ENCODE measurements around the gene DYNLL1.
"Not testable (repeated sequence)": the region's sequence is repeated elsewhere in the genome, so short reads cannot be mapped to it uniquely, and the experiment has no call there.

The DYNLL1 gene
- total RNA-seq: 38.9 to 40.5 reads per million in 2 donors

- DNase-seq: peak; percentile 98
Observed at GRCh38 chr12:120495731-120496412, at the start of gene DYNLL1. Gene DYNLL1 (plus strand): TSS chr12:120496113. CDS start chr12:120496422, 309 bp downstream.

GRCh38 chr12:120446844-120447178 lies 49.1 kb upstream of the DYNLL1 start:
- not testable (repeated sequence) for DNase-seq

DNA sequence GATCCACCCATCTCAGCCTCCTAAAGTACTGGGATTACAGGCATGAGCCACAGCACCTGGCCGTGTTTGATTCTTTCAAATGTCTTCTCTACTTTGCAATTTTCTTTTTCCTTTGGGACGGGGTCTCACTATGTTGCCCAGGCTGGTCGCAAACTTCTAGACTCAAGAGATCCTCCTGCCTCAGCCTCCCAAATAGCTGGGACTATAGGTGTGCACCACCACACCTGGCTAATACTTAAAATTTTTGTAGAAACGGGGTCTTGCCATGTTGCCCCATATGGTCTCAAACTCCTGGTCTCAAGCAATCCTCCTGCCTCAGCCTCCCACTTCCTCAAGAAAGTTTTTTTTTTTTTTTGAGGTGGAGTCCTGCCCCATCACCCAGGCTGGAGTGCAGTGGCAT lies 47.9 kb upstream of the DYNLL1 start:
- DNase-seq: no peak

DNA sequence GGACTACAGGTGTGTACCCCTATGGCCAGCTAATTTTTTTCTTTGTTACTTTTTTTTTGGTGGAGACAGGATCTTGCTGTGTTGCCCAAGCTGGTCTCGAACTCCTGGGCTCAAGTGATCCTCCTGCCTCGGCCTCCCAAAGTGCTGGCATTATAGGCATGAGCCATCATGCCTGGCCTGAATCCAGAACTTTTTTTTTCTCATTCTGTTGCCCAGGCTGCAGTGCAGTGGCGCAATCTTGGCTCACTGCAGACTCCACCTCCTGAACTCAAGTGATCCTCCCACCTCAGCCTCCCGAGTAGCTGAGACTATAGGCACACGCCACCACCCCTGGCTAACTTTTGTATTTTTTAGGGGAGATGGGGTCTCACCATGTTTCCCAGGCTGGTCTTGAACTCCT lies 43.4 kb upstream of the DYNLL1 start:
- DNase-seq: not testable (repeated sequence)

GRCh38 chr12:120453060-120453750 lies 42.7 kb upstream of the DYNLL1 start:
- no peak for DNase-seq

GRCh38 chr12:120453977-120454376 lies 41.9 kb upstream of the DYNLL1 start:
- DNase-seq: no peak

GRCh38 chr12:120455302-120455701 lies 40.6 kb upstream of the DYNLL1 start:
- DNase-seq: no peak

DNA sequence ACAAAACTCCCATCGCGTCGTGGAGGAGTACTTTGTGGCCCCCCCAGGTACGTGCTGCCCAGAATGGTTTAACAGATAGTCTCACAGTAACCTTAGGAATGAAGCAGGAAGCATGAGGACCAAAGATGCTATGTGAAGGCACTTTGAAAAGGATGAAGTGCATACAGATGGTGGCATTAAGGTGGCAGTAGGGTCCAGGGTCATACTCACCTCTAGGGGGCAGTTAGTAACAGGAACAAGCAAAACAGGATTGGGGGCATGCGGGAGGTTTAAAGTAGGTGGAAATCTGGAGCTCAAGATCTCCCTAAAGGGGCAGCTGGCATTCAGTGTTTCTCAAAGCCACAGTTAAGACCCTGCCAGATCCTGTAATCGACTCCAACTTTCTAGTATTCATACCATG lies 38.8 kb upstream of the DYNLL1 start:
- no peak for DNase-seq

DNA sequence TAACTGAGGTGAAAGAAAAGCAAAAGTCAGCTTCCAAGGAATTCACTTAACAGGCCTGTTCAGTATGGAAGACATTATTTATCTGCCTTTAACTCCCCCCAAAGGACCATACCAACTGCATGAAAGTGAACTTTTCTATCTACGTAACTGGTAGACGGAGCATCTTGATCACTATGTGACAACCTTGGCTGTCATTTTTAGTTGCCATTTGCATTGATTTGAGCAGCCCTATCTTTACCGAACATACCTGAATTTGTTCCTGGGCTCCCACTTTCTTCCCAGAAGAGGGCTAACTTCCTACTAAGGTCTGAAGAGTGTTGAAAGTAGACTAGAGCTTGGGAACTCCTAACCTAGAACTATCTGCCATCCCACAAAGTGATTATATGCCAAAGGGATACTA lies 35.8 kb upstream of the DYNLL1 start:
- DNase-seq: no peak

DNA sequence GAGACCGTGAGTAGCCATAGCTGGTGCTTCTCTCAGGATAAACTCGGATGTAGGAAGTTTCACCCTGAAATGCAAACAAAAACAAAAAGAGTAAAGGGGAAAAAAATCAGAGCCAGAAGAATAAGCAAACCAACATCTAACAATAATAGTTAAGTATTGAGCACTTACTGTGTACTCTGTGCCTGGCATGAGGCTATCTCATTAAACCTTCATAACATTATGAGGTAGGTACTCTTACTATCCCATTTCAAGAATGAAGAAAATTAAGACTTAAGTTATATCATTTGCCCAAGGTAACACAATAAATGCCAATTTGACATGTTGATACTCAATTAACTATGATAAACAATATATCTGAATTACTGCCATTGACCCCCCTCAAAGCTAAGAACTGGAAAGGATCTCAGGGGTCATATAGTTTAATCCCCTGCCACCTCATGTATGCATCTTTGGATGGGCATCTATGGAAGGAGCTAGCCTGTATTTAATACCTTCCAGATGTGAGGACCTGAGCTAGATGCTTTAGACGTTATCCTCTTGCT lies 33.7 kb upstream of the DYNLL1 start:
- no peak for DNase-seq

DNA sequence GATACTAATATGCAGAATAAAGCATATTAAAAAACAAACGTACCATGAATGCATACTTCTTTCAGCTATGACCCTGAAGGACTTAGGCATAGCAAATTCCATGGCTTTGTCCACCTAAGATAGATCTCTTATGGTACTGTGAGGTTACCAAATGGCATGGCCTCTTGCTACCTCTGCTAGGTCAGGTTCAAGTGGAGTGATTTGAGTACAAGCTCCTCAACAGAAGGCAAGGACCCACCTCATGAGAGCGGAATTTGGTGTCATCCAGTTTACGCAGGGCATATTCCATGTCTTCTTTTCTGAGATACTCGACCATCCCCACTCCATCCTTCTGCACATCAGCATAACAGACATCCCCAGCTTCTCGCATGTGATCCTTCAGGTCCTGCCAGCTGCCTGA lies 32.2 kb upstream of the DYNLL1 start:
- DNase-seq: no peak

DNA sequence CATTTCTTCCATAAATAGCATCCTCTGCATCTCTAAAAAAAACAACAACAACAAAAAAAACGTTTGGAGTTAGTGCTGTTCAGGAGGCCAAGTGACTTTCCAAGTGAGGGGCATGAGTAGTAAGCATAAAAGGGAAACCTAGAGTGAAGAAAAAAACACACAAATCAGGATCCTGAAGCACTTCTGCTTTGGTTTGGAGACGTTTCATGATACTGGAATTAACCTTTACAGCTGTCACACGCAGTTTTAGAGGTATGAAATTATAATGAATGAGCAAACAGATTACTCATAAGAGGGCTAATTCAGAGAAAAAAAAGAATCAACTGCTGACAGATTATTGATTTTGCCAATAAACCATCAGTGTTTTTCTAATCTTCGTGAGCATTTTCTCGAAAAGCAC lies 30.2 kb upstream of the DYNLL1 start:
- no peak for DNase-seq

DNA sequence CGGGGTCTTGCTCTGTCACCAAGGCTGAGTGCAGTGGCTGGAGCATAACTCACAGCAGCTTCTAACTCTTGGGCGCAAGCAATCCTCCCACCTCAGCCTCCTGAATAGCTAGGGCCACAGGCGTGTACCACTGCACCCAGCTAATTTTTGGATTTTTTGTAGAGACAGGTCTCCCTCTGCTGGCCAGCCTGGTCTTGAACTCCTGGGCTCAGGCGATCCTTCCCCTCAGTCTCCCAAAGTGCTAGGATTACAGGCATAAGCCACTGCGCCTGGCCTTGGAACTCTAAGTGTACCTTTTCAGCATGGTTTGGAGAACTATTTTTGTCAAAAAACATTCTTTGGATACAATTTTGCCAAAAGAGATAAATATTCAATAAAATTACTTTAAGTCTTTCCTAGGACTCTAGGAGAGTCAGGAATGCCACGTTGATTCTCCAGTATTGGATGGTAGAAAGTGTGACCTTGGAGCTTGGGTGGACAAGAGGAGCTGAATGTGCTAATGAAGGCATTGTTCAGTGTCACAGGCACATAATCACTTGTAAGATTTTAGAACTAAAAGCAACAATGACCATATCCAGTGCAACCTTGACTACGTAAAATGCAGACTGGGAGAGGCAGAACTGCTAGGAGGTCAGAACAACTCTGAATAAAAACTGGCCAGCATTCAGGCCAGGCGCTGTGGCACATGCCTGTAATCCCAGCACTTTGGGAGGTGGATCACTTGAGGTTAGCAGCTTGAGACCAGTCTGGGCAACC lies 29.2 kb upstream of the DYNLL1 start:
- peak; percentile 16 for DNase-seq

DNA sequence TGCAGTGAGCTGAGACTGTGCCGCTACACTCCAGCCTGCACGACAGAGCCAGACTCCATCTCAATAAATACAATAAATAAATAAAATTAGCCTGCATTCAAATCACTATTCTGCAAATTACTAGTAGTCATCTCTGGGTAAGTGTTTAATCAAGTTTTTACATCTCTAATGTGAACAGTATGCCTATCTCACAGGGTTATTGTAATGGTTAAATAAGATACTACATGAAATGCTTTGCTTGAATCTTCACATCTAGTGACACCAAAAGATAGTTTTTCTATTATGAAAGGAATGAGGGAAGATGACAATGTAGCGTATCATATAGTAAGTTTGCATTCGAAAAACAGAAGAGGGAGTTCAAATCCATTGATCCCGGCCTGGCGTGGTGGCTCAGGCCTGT lies 28.5 kb upstream of the DYNLL1 start:
- DNase-seq: no peak

- DNase-seq: no peak
Observed at GRCh38 chr12:120468325-120468820, 27.5 kb upstream of the DYNLL1 start.

DNA sequence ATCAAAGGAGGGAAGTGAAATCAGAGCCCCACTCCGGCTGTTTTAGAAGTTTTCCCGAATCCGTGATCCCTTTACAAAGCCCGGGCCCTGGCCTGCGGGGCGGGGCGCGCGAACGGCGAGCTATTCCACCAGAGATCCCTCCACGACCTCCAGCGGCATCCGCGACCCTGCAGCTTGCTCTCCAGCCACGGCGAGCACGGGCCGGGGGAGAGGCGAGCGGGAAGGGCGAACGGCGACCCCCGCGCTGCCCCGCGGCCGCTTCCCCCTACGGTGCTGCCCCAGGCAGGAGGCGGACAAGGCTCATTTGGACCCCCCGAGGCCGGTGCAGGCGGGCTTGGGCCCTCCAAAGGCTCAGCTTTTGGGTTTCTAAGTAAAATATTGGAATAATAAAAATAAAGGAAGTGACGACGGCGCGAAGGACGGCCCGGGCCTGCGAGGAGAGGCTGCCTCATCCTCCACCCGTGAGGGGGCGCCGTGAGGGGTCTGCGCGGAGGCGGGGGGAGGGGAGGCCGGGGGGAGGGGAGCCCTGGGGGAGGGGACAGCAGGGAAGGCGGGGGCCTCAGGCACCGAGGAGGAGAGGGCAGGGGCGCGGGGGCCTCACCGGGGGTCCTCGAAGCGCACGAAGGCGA lies 27.0 kb upstream of the DYNLL1 start:
- DNase-seq: peak; percentile 46

DNA sequence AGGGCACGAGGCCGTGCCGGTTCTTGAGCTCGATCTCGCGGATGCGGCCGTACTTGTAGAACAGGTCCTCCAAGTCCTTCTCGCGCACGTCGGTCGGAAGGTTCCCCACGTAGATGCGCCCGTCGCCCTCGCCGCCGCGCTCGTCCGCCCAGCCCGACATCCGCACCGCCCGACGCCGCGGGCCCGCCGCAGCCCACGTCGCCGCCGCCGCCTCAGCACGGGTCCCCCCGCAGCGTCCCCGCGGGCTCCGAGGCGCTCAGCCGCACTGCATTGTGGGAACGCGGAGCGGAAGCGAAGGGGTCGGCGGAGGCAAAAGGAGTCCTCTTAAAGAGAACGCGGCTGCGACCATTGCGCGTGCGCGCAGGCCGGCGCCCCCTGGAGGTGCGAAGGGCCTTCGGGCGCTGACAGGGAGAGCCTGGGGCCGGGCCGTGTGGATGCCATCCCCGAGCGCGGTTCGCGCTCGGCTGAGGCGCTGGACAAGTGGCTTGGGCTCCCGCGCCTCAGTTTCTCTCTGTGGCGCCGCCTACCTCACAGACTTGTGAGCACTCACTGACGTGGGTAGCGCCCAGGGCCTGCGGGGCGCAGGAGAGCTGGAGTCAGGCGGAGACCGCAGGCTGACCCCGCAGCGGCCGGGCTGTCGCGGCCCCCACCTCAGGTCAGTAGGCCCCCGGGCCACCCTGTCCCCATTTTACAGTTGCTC lies 26.3 kb upstream of the DYNLL1 start, which contains the start of gene SRSF9:
Gene SRSF9, minus strand, starts transcription at position 299 of the 700 bp plus-strand sequence. Its CDS starts 139 bp downstream, at position 160.
- peak; percentile 97 for DNase-seq

GRCh38 chr12:120470150-120470784 lies 25.6 kb upstream of the DYNLL1 start:
- DNase-seq: no peak

DNA sequence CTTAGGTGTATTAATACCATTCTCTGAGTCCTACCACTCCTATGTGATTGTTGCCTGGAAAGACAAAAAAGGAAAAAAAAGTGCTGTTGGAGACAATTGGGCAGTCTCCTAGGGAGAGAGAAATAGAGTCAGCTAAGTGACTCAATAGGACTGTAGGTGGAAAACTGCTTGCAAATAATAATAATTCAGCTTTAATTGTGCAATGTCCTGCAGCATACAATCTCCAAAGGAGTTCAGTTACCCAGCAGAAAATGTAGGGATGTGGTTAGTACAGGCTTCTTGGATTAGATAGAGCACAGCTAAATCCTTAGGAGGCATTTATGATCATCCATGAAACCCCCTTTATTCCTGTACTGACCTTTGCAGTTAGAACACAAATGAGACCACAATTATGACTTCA lies 23.4 kb upstream of the DYNLL1 start:
- DNase-seq: no peak

GRCh38 chr12:120473807-120474615 lies 21.9 kb upstream of the DYNLL1 start:
- no peak for DNase-seq

- DNase-seq: no peak
Observed at GRCh38 chr12:120474616-120474960, 21.3 kb upstream of the DYNLL1 start.
